OCI-LY3 (cell line): ENCODE measurements around the gene SEMA3C.

ENCODE experiments used
- EZH2phosphoT487 ChIP-seq: fragments of 200-600 bp; shearing (Covaris generic); IDR thresholded peaks from 2 replicates; pipeline ENCODE4 v1.6.1; 2018; ENCODE audit warnings: antibody characterized with exemption, mixed run types, low read depth
- TF ChIP-seq, protein P1 (sequence below): fragments of 200-600, 300-600 bp; sonication (generic); IDR thresholded peaks from 2 replicates; pipeline ENCODE4 v1.5.1; 2014; ENCODE audit warnings: antibody characterized with exemption, low read length, low read depth

DNA sequence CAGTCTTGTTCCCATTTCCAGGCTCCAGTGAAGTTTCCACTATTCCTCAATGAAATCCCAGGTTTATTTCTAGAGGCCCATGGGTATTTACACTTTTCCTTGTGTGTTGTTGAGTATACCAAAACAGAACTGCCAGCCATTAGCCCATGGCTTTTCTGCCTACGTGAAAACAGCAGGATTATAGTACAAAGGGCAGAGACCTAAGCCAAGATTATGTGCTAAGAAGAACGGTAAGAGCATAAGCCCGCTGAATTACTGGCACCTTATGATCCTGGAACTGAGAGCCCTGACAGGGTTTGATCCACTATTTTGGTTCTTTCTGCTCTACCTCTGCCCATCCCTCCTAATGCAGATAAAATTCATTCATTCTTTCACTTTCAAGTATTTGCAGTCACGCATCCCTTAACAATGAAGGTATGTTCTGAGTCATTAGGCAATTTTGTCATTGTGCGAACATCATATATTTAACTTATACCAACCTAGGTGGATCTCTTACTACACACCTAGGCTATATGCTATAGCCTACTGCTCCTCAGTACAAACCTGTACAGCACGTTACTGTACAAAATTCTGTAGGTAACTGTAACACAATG, 16.0 kb downstream of the SEMA3C start:
- TF ChIP-seq, protein P1, sequence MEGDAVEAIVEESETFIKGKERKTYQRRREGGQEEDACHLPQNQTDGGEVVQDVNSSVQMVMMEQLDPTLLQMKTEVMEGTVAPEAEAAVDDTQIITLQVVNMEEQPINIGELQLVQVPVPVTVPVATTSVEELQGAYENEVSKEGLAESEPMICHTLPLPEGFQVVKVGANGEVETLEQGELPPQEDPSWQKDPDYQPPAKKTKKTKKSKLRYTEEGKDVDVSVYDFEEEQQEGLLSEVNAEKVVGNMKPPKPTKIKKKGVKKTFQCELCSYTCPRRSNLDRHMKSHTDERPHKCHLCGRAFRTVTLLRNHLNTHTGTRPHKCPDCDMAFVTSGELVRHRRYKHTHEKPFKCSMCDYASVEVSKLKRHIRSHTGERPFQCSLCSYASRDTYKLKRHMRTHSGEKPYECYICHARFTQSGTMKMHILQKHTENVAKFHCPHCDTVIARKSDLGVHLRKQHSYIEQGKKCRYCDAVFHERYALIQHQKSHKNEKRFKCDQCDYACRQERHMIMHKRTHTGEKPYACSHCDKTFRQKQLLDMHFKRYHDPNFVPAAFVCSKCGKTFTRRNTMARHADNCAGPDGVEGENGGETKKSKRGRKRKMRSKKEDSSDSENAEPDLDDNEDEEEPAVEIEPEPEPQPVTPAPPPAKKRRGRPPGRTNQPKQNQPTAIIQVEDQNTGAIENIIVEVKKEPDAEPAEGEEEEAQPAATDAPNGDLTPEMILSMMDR = no peak
- TF ChIP-seq EZH2phosphoT487 = no peak
